Panc1 (cell line): ENCODE data around the gene PPP1R36. TPM values are rescaled to one million over a fixed set of nuclear protein-coding genes. Genes with fewer than 3 reads are reported as not detected.

ENCODE experiments used
- ATAC-seq: fragments of 200-7000 bp; cut with Tn5 transposase; 2 replicates; pipeline ENCODE4 v1.9.1; 2020; ENCODE audit warnings: mild to moderate bottlenecking, moderate library complexity
- BruUV-seq: library from RNA; stranded (reverse); fragments of 400-500 nt; replicated peaks from 2 replicates; lab custom pipeline; 2021; lab: Mats Ljungman, UMichigan
- CTCF ChIA-PET: fragments of 300-600 bp; sonication (Branson Sonifier 250); formaldehyde crosslinking; loops from one replicate; lab custom pipeline; 2022; ENCODE audit warnings: antibody characterized with exemption; lab: Charles Lee
- POLR2A ChIA-PET: fragments of 300-600 bp; sonication (Branson Sonifier 250); formaldehyde crosslinking; loops from one replicate; lab custom pipeline; 2022; ENCODE audit warnings: antibody characterized with exemption; lab: Charles Lee
- DNase-seq: peaks from one replicate; pipeline ENCODE4 v3.0.0-alpha.2; 2010; ENCODE audit warnings: low read depth, low spot score
- H3K27ac ChIP-seq: 2 replicates; pipeline ENCODE4 v1.5.1; 2011; ENCODE audit warnings: mild to moderate bottlenecking, low read length, inconsistent platforms
- H3K27me3 ChIP-seq: fragments of 200-500 bp; sonication (Bioruptor generic); 2 replicates; pipeline ENCODE4 v1.6.0; 2014; ENCODE audit warnings: low read length, inconsistent platforms; ENCODE audit not compliant: control insufficient read depth, insufficient read depth
- H3K36me3 ChIP-seq: fragments of 200-500 bp; sonication (Bioruptor generic); 2 replicates; pipeline ENCODE4 v1.5.1; 2014; ENCODE audit warnings: inconsistent platforms, mild to moderate bottlenecking, low read length, moderate library complexity; ENCODE audit not compliant: control insufficient read depth, insufficient read depth
- H3K4me1 ChIP-seq: 2 replicates; pipeline ENCODE4 v1.5.1; 2011; ENCODE audit warnings: inconsistent platforms, mild to moderate bottlenecking, low read length, moderate library complexity; ENCODE audit not compliant: control insufficient read depth, insufficient read depth
- H3K4me3 ChIP-seq, 2 experiments: 2 replicates each; pipeline ENCODE4 v1.5.1; 2011 to 2012; ENCODE audit warnings: low read depth in 2 of 2, low read length in 2 of 2, mild to moderate bottlenecking in 2 of 2, inconsistent platforms in 1 of 2, moderate library complexity in 1 of 2
- H3K9me3 ChIP-seq: fragments of 200-500 bp; sonication (Bioruptor generic); 2 replicates; pipeline ENCODE4 v1.5.1; 2014; ENCODE audit warnings: low read depth, mild to moderate bottlenecking, inconsistent platforms, low read length, moderate library complexity; ENCODE audit not compliant: control insufficient read depth, insufficient read depth
- POLR2AphosphoS5 ChIP-seq: IDR thresholded peaks from 2 replicates; pipeline ENCODE4 v1.6.1; 2012; ENCODE audit warnings: mild to moderate bottlenecking, low read depth, low read length, moderate library complexity
- SIN3A ChIP-seq: IDR thresholded peaks from 2 replicates; pipeline ENCODE4 v1.6.1; 2012; ENCODE audit warnings: low read depth, mild to moderate bottlenecking, low read length, moderate library complexity, borderline replicate concordance; ENCODE audit not compliant: insufficient read depth
- TCF7L2 ChIP-seq: IDR thresholded peaks from 2 replicates; pipeline ENCODE4 v1.6.1; 2011; ENCODE audit warnings: mild to moderate bottlenecking, low read depth, low read length, inconsistent platforms
- in situ Hi-C: cut with HindIII; loops from 2 replicates; pipeline ENCODE4 v1.10.0; 2016; ENCODE audit warnings: low sequenced_read_pairs, low pct_unique_long_range_greater_than_20kb
- intact Hi-C: fragments of 100-400 bp; cut with micrococcal nuclease; formaldehyde crosslinking; loops from one replicate; pipeline ENCODE4 v1.10.0; 2022; ENCODE audit not compliant: unreplicated experiment
- total RNA-seq: library from RNA; stranded (reverse); gene quantifications from one replicate; pipeline ENCODE4 v1.2.1, GENCODE V29; 2021; ENCODE audit not compliant: unreplicated experiment
- TF ChIP-seq, protein P1 (sequence below): fragments of 450-650 bp; IDR thresholded peaks from 2 replicates; pipeline ENCODE4 v1.5.1; 2017; ENCODE audit warnings: mild to moderate bottlenecking
- TF ChIP-seq, protein P2 (sequence below), 2 experiments: IDR thresholded peaks; 2 replicates each; pipeline ENCODE4 v1.6.1; 2011 to 2012; ENCODE audit warnings: low read depth in 2 of 2, control low read depth in 1 of 2, low read length in 1 of 2, mild to moderate bottlenecking in 1 of 2, moderate library complexity in 1 of 2; ENCODE audit not compliant: insufficient read depth in 1 of 2

Gene PPP1R36
- total RNA-seq, 1 experiment from 2014 or later = 0.69 TPM

DNA sequence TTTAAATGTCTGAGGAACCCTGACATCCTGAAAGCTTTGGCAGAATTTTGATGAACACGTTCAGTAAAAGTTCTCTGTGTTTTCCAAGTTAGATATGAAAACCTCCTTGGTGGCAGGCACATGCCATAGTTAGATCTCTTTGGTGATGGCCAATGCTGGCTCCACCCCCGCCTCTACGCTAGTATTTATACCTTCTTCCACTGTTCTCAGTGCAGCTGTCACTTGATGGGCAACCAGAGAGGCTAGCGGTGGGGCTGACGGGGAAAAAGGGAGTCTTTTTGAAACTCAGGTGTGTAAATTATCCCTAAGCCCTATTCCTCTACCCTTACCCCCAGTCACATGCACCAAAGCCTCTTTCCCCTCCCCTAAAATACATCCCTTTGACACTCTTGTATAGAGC is 32.1 kb downstream of the PPP1R36 start:
- ATAC-seq = no peak
- H3K36me3 ChIP-seq = no peaks in the 10 kb centered on the region
- POLR2A ChIA-PET = no interaction called here
- TF ChIP-seq, protein P1, sequence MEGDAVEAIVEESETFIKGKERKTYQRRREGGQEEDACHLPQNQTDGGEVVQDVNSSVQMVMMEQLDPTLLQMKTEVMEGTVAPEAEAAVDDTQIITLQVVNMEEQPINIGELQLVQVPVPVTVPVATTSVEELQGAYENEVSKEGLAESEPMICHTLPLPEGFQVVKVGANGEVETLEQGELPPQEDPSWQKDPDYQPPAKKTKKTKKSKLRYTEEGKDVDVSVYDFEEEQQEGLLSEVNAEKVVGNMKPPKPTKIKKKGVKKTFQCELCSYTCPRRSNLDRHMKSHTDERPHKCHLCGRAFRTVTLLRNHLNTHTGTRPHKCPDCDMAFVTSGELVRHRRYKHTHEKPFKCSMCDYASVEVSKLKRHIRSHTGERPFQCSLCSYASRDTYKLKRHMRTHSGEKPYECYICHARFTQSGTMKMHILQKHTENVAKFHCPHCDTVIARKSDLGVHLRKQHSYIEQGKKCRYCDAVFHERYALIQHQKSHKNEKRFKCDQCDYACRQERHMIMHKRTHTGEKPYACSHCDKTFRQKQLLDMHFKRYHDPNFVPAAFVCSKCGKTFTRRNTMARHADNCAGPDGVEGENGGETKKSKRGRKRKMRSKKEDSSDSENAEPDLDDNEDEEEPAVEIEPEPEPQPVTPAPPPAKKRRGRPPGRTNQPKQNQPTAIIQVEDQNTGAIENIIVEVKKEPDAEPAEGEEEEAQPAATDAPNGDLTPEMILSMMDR = no peak
- H3K27ac ChIP-seq = no peak overlapping the region
- H3K4me3 ChIP-seq = no peak overlapping the region
- in situ Hi-C loops (no loop called here), intact Hi-C loops (no loop called here)
- CTCF ChIA-PET = no interaction called here
- no peaks in the 10 kb centered on the region for H3K27me3 ChIP-seq
- BruUV-seq = no TSS peak
- H3K4me1 ChIP-seq = no peaks in the 10 kb centered on the region
- H3K9me3 ChIP-seq = no peaks in the 10 kb centered on the region
- no peak for DNase-seq

DNA sequence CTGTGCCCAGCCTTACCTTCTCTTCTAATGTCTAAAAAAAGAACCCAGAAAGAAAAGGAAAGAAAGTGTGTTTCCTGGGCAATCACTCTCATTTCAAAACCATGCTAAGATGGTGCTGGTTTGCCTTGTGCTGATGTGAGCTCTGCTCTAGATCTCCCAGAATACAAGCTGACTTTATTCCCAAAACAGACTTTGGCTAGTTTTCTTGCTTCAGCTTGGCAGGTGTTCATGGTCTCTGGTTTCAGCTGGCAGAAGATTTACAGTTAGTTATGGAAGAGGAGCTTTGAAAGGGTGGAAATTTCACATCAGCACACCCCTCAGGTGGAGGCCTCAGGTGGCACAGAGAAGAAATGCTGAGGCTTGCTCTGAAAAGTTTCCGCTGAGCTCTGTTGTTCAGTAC is 34.4 kb downstream of the PPP1R36 start:
- in situ Hi-C loops (no loop called here), intact Hi-C loops (no loop called here)
- ChIA-PET CTCF (no interaction called here), POLR2A (no interaction called here)
- H3K27ac ChIP-seq = no peak overlapping the region
- H3K36me3 ChIP-seq = no peaks in the 10 kb centered on the region
- H3K9me3 ChIP-seq = no peaks in the 10 kb centered on the region
- H3K4me3 ChIP-seq = no peak overlapping the region
- DNase-seq (no peak), ATAC-seq (no peak)
- TF ChIP-seq, protein P2, sequence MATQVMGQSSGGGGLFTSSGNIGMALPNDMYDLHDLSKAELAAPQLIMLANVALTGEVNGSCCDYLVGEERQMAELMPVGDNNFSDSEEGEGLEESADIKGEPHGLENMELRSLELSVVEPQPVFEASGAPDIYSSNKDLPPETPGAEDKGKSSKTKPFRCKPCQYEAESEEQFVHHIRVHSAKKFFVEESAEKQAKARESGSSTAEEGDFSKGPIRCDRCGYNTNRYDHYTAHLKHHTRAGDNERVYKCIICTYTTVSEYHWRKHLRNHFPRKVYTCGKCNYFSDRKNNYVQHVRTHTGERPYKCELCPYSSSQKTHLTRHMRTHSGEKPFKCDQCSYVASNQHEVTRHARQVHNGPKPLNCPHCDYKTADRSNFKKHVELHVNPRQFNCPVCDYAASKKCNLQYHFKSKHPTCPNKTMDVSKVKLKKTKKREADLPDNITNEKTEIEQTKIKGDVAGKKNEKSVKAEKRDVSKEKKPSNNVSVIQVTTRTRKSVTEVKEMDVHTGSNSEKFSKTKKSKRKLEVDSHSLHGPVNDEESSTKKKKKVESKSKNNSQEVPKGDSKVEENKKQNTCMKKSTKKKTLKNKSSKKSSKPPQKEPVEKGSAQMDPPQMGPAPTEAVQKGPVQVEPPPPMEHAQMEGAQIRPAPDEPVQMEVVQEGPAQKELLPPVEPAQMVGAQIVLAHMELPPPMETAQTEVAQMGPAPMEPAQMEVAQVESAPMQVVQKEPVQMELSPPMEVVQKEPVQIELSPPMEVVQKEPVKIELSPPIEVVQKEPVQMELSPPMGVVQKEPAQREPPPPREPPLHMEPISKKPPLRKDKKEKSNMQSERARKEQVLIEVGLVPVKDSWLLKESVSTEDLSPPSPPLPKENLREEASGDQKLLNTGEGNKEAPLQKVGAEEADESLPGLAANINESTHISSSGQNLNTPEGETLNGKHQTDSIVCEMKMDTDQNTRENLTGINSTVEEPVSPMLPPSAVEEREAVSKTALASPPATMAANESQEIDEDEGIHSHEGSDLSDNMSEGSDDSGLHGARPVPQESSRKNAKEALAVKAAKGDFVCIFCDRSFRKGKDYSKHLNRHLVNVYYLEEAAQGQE (IDR thresholded peaks at IDR 0.05; ENCODE audit: insufficient read depth in 1 of 2, low read depth in 2 of 2, low read length in 1 of 2) = no peak
- TF ChIP-seq, protein P1 = no peak
- no TSS peak for BruUV-seq
- H3K27me3 ChIP-seq = no peaks in the 10 kb centered on the region
- H3K4me1 ChIP-seq = no peaks in the 10 kb centered on the region

DNA sequence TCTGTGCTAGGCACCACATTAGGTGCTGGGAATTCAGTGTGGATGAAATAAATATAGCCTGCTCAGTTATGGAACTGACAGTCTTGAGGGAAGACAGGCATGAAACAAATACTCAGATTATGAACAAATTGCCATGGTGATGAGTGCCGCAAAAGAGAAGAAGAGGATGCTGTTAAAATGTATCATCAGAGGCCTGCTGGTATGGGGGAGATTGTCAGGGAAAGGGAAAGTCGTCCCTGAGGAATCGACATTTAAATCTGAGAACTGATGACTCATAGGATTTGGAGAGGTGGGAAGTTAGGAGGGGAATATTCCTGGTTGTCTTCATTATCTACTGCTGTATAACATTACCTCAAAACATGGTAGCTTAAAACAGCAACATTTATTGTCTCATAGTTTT is 42.0 kb downstream of the PPP1R36 start:
- no peak overlapping the region for H3K4me3 ChIP-seq
- TF ChIP-seq POLR2AphosphoS5 (no peak), SIN3A (no peak), TCF7L2 (no peak)
- TF ChIP-seq, protein P1 = no peak
- TF ChIP-seq, protein P2 (IDR thresholded peaks at IDR 0.05; ENCODE audit: insufficient read depth in 1 of 2, low read depth in 2 of 2, low read length in 1 of 2) = no peak
- ATAC-seq (no peak), DNase-seq (no peak)
- ChIA-PET CTCF (no interaction called here), POLR2A (no interaction called here)
- in situ Hi-C loops (no loop called here), intact Hi-C loops (no loop called here)
- H3K27ac ChIP-seq = no peak overlapping the region
- no peaks in the 10 kb centered on the region for H3K36me3 ChIP-seq
- no peaks in the 10 kb centered on the region for H3K4me1 ChIP-seq
- no peaks in the 10 kb centered on the region for H3K27me3 ChIP-seq
- H3K9me3 ChIP-seq = no peaks in the 10 kb centered on the region
- no TSS peak for BruUV-seq
